Stomach (tissue), 4 donors: Measurements from ENCODE around the gene ANKRD34A.

Source experiments
- POLR2A ChIP-seq, 4 donors: fragments of 450-650 bp; IDR thresholded peaks; one replicate each; pipeline ENCODE4 v1.6.1; 2016; ENCODE audit warnings: antibody characterized with exemption in 4 of 4, control low read depth in 2 of 4, mild to moderate bottlenecking in 1 of 4, moderate library complexity in 1 of 4
- POLR2AphosphoS5 ChIP-seq, 3 donors: sonication (generic); formaldehyde crosslinking; IDR thresholded peaks; one replicate each; pipeline ENCODE4 v1.6.1; 2016; ENCODE audit warnings: antibody characterized with exemption in 3 of 3
- TF ChIP-seq, protein P1 (sequence below), 7 experiments: fragments of 450-650 bp in 4 of 7; fragments of 200-600 bp in 3 of 7; sonication (generic) in 3 of 7; IDR thresholded peaks; one replicate each; pipeline ENCODE4 v1.5.1; 2016 to 2019; ENCODE audit warnings: antibody characterized with exemption in 7 of 7, control low read depth in 2 of 7, mild to moderate bottlenecking in 1 of 7

DNA sequence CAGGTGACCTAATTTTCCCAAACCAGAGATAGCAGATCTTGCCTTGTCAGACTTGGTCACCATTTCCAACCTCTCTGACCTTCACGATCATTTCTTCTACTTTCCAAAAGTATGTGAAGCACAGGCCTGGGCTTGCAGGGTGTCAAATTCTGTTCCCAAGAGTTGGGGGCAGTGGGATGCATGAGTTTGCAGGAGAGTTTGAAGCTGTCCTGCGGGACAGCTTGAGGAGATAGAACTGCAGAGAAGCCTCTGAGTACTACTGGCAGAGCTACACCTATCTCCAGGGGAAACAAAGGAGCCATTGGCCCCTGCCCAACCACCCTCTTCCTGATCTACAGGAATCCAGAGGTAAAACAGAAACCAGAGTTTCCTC lies 20.7 kb upstream of the ANKRD34A start:
- TF ChIP-seq POLR2AphosphoS5 (IDR thresholded peaks at IDR 0.05) (no peak), POLR2A (IDR thresholded peaks at IDR 0.05) (no peak)
- TF ChIP-seq, protein P1, sequence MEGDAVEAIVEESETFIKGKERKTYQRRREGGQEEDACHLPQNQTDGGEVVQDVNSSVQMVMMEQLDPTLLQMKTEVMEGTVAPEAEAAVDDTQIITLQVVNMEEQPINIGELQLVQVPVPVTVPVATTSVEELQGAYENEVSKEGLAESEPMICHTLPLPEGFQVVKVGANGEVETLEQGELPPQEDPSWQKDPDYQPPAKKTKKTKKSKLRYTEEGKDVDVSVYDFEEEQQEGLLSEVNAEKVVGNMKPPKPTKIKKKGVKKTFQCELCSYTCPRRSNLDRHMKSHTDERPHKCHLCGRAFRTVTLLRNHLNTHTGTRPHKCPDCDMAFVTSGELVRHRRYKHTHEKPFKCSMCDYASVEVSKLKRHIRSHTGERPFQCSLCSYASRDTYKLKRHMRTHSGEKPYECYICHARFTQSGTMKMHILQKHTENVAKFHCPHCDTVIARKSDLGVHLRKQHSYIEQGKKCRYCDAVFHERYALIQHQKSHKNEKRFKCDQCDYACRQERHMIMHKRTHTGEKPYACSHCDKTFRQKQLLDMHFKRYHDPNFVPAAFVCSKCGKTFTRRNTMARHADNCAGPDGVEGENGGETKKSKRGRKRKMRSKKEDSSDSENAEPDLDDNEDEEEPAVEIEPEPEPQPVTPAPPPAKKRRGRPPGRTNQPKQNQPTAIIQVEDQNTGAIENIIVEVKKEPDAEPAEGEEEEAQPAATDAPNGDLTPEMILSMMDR (IDR thresholded peaks at IDR 0.05), result no peak
